ENCODE measurements around the gene MYO1E. TPM values are rescaled to one million over a fixed set of nuclear protein-coding genes. Genes with fewer than 3 reads are reported as not detected.

Gene MYO1E
- total and polyA plus RNA-seq, 2 of the 8 experiments (the other 6 are each of a cell fraction or from before 2014, with no cell fraction given) = 19.6 to 142 TPM

DNA sequence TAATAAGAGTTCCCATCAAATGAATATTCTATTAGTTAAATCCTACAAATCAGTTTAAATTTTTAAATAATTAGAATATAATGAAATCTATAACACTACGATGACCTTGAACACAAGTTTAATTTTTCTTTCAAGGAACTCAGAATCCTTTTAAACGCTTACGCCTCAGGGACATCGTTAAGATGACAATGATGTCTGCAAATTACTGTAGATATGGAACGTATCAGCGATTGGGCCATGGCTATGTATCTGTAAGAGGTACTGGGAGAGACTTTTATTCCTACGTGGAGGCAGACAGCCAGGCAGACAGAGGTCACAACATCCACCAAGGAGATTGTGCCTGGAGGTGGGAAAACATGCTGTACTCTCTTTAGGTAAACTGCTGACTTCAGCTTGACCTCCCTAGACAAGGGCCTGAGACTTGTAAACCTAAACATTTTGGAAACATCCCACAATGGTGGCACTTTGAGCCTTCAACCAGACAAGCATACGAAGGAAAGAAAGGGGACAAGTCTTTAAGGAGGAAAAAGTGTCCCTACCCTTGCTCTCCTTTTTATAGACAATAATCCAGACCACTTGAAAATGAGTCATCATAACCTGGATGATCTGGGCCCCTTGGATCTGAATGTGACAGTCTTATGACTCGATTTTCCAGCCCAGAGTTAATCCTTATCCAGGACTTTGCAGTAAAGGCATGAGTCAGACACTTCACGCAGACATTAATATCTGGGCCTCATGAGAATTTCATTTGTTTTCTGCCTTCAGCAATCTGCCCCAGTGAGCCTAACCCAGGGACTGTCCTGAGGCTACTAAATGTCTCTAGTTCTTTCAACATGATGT lies 172.8 kb downstream of the MYO1E start:
- H4K5ac ChIP-seq (ENCODE audit: insufficient read length, low read depth, low read length) = no peak overlapping the region
- H3K79me2 ChIP-seq (ENCODE audit: control insufficient read depth in 1 of 2, insufficient read depth in 2 of 2, low read length in 2 of 2) = no peaks in the 10 kb centered on the region
- no peak overlapping the region for H4K91ac ChIP-seq (replicated peaks; ENCODE audit: insufficient read length, low read length)
- DNase-seq (ENCODE audit: low read depth in 1 of 2, low spot score in 2 of 2) = no peak
- POLR2A ChIA-PET (ENCODE audit: partially characterized antibody) = interaction anchor here (0.6 kb wide), 1 partner anchor 433 kb away, joined by 3 read pairs; no protein-coding TSS in a partner anchor
- no peak for FAIRE-seq
- H3K14ac ChIP-seq (ENCODE audit: insufficient read length) = no peak overlapping the region
- no peak overlapping the region for H3K27ac ChIP-seq (ENCODE audit: low read depth, low read length)
- no peak overlapping the region for H3K9ac ChIP-seq (replicated peaks in 1 of 4; ENCODE audit: extremely low read depth in 1 of 4, low read depth in 3 of 4, low read length in 3 of 4)
- H3K23ac ChIP-seq (ENCODE audit: insufficient read length) = no peak overlapping the region
- H3K18ac ChIP-seq (ENCODE audit: extremely low read depth, low read length) = no peak overlapping the region
- no peaks in the 10 kb centered on the region for H3K9me3 ChIP-seq (ENCODE audit: insufficient read depth in 2 of 2, low read depth in 1 of 2, low read length in 1 of 2)
- no peak overlapping the region for H3K4me3 ChIP-seq (ENCODE audit: extremely low read depth in 1 of 4, insufficient read depth in 2 of 4, low read depth in 3 of 4, low read length in 4 of 4)
- no peak overlapping the region for H2AFZ ChIP-seq (ENCODE audit: low read length)
- no peak overlapping the region for H2AK5ac ChIP-seq (ENCODE audit: low read depth, low read length)
- H3K4me1 ChIP-seq (replicated peaks in 1 of 4; ENCODE audit: control insufficient read depth in 3 of 4, insufficient read depth in 4 of 4, low read length in 3 of 4) = no peaks in the 10 kb centered on the region
- no peak overlapping the region for H3K4me2 ChIP-seq (ENCODE audit: insufficient read depth in 1 of 2, low read depth in 2 of 2, low read length in 2 of 2)
- no peaks in the 10 kb centered on the region for H3K23me2 ChIP-seq (ENCODE audit: low read depth, low read length)
- no peak overlapping the region for H2BK12ac ChIP-seq (ENCODE audit: low read depth, low read length)
- H3K79me1 ChIP-seq (ENCODE audit: low read depth, low read length) = no peaks in the 10 kb centered on the region
- no peak overlapping the region for H2BK120ac ChIP-seq (replicated peaks; ENCODE audit: low read depth, low read length)
- H3K4ac ChIP-seq (replicated peaks; ENCODE audit: insufficient read length, low read depth, low read length) = no peak overlapping the region
- H2BK5ac ChIP-seq (ENCODE audit: low read depth, low read length) = no peak overlapping the region
- WGBS, 2 experiments (ENCODE audit: extremely low coverage in 1 of 2, insufficient coverage in 1 of 2, insufficient read length in 1 of 2, insufficient replicate concordance in 2 of 2, low coverage in 1 of 2, low lambda C conversion rate in 2 of 2, missing lambda C conversion rate in 1 of 2) = 90% methylated on average over 10 of the region's 10 CpGs; no CpG with 5 or more reads in 1 of the 2 experiments
- no peak overlapping the region for H2BK20ac ChIP-seq (ENCODE audit: low read length)
- no peaks in the 10 kb centered on the region; a peak in 1 of 7 replicates for H3K27me3 ChIP-seq (replicated peaks in 1 of 4; ENCODE audit: control insufficient read depth in 3 of 4, extremely low read depth in 1 of 4, insufficient read depth in 3 of 4, low read length in 3 of 4)
- no peak overlapping the region for H2BK15ac ChIP-seq (ENCODE audit: low read length)
- H4K20me1 ChIP-seq (replicated peaks in 1 of 2; ENCODE audit: control insufficient read depth in 1 of 2, insufficient read depth in 2 of 2, low read length in 2 of 2) = no peaks in the 10 kb centered on the region
- no peak overlapping the region for H3K56ac ChIP-seq (replicated peaks; ENCODE audit: insufficient read length, low read depth, low read length)
- H3K36me3 ChIP-seq (ENCODE audit: control insufficient read depth in 2 of 4, insufficient read depth in 4 of 4, low read length in 3 of 4) = peaks cover 6 to 72% (median 26%) of the 10 kb centered on the region in 4 experiments; a peak in 6 of 8 replicates
- no peak overlapping the region for H4K8ac ChIP-seq (ENCODE audit: extremely low read depth, insufficient read depth, low read length)
- CTCF ChIA-PET (ENCODE audit: partially characterized antibody) = interaction anchor here (0.9 to 1.3 kb wide), 3 partner anchors 14 to 38 kb away, joined by 4 to 6 read pairs (median 5); no protein-coding TSS in a partner anchor
- TF ChIP-seq CTBP2 (IDR thresholded peaks at IDR 0.05; ENCODE audit: borderline replicate concordance, insufficient read depth, insufficient read length, low read length) (no peak), SP4 (IDR thresholded peaks at IDR 0.05; ENCODE audit: low read length) (no peak), TCF12 (IDR thresholded peaks at IDR 0.05; ENCODE audit: low read depth, low read length) (no peak), RAD21 (IDR thresholded peaks at IDR 0.05 in 1 of 2, conservative IDR thresholded peaks at IDR 0.05 in 1 of 2; ENCODE audit: low read depth in 2 of 2, low read length in 2 of 2) (no peak), GTF2F1 (IDR thresholded peaks at IDR 0.05; ENCODE audit: borderline replicate concordance, low read depth, low read length) (no peak), SIN3A (conservative IDR thresholded peaks at IDR 0.05 in 1 of 2, IDR thresholded peaks at IDR 0.05 in 1 of 2; ENCODE audit: low read depth in 1 of 2, low read length in 2 of 2) (no peak), HDAC2 (IDR thresholded peaks at IDR 0.05; ENCODE audit: borderline replicate concordance in 1 of 2, low read depth in 2 of 2, low read length in 2 of 2) (no peak), ZNF274 (IDR thresholded peaks at IDR 0.05; ENCODE audit: borderline replicate concordance, extremely low read depth, low read length) (no peak)
- TF ChIP-seq, protein P1, sequence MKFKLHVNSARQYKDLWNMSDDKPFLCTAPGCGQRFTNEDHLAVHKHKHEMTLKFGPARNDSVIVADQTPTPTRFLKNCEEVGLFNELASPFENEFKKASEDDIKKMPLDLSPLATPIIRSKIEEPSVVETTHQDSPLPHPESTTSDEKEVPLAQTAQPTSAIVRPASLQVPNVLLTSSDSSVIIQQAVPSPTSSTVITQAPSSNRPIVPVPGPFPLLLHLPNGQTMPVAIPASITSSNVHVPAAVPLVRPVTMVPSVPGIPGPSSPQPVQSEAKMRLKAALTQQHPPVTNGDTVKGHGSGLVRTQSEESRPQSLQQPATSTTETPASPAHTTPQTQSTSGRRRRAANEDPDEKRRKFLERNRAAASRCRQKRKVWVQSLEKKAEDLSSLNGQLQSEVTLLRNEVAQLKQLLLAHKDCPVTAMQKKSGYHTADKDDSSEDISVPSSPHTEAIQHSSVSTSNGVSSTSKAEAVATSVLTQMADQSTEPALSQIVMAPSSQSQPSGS (IDR thresholded peaks at IDR 0.05; ENCODE audit: low read length) = no peak
